Stimulated activated CD8-positive, alpha-beta memory T cell treated with anti-CD3 and anti-CD28 coated beads, Interleukin-2, amount 100 ng/mL, for 48 hours (primary cell): ENCODE measurements around the gene GALNT2.
A peak's percentile ranks its signal among the peaks of the same experiment; 100 is the strongest.

Source experiments
- DNase-seq, 2 donors: peaks; one replicate each; pipeline ENCODE4 v3.0.0-alpha.2; 2020; ENCODE audit warnings: low read depth in 2 of 2

Gene GALNT2

GRCh38 chr1:230299191-230300006 is 232.4 kb downstream of the GALNT2 start:
- DNase-seq = no peak

- DNase-seq = no peak
Observed at GRCh38 chr1:230300322-230301301, 233.6 kb downstream of the GALNT2 start.

GRCh38 chr1:230301322-230301721 is 234.3 kb downstream of the GALNT2 start:
- no peak for DNase-seq

- no peak for DNase-seq
Observed at GRCh38 chr1:230301822-230302221, 234.8 kb downstream of the GALNT2 start.

- DNase-seq = no peak
Observed at GRCh38 chr1:230303069-230303468, 236.0 kb downstream of the GALNT2 start.

- no peak for DNase-seq
Observed at GRCh38 chr1:230303822-230304221, 236.8 kb downstream of the GALNT2 start.

- DNase-seq = peak; percentile 12 to 27
Observed at GRCh38 chr1:230306169-230306568, 239.1 kb downstream of the GALNT2 start.

- no peak for DNase-seq
Observed at GRCh38 chr1:230307213-230307612, 240.2 kb downstream of the GALNT2 start.

GRCh38 chr1:230308039-230308438 is 241.0 kb downstream of the GALNT2 start:
- DNase-seq = no peak

GRCh38 chr1:230308821-230309220 is 241.8 kb downstream of the GALNT2 start:
- no peak for DNase-seq

GRCh38 chr1:230309646-230310177 is 242.7 kb downstream of the GALNT2 start:
- DNase-seq = no peak

GRCh38 chr1:230310381-230311163 is 243.5 kb downstream of the GALNT2 start:
- DNase-seq = peak; percentile 45 to 49

GRCh38 chr1:230312676-230313075 is 245.6 kb downstream of the GALNT2 start:
- DNase-seq = no peak

GRCh38 chr1:230313453-230314141 is 246.6 kb downstream of the GALNT2 start:
- DNase-seq = no peak

- no peak for DNase-seq
Observed at GRCh38 chr1:230314142-230314470, 247.1 kb downstream of the GALNT2 start.

- DNase-seq = no peak
Observed at GRCh38 chr1:230315099-230315498, 248.1 kb downstream of the GALNT2 start.

- no peak for DNase-seq
Observed at GRCh38 chr1:230316864-230317745, 250.1 kb downstream of the GALNT2 start.

- no peak for DNase-seq
Observed at GRCh38 chr1:230317823-230318819, 251.1 kb downstream of the GALNT2 start.
